IMR-90 (cell line): ENCODE results near the gene ZNF407. TPM values are rescaled to one million over a fixed set of nuclear protein-coding genes. Genes with fewer than 3 reads are reported as not detected.

Source experiments
- ATAC-seq: fragments of 200-7000 bp; cut with Tn5 transposase; 2 replicates; pipeline ENCODE4 v1.9.1; 2020; ENCODE audit warnings: low read depth, mild to moderate bottlenecking, moderate library complexity
- BruUV-seq: library from RNA; stranded (reverse); fragments of 400-500 nt; replicated peaks from 2 replicates; lab custom pipeline; 2021; lab: Mats Ljungman, UMichigan
- CTCF ChIA-PET: fragments of 300-600 bp; formaldehyde crosslinking; extraction: SDS; loops from one replicate; lab custom pipeline; 2021; ENCODE audit warnings: antibody characterized with exemption; lab: Yijun Ruan, JAX
- POLR2A ChIA-PET: fragments of 300-600 bp; sonication (Branson Sonifier 250); formaldehyde crosslinking; loops from one replicate; lab custom pipeline; 2022; ENCODE audit warnings: antibody characterized with exemption; ENCODE audit not compliant: unreplicated experiment; lab: Charles Lee
- DNase-seq: peaks from one replicate; pipeline ENCODE4 v3.0.0; 2013
- H2AFZ ChIP-seq: replicated peaks from 2 replicates; pipeline ENCODE3; 2013; ENCODE audit warnings: low read length, mild to moderate bottlenecking; ENCODE audit not compliant: poor library complexity
- H2AK5ac ChIP-seq: 2 replicates; pipeline ENCODE4 v1.6.1; 2013; ENCODE audit warnings: low read depth, low read length, inconsistent platforms
- H2AK9ac ChIP-seq: replicated peaks from 2 replicates; pipeline ENCODE3; 2013; ENCODE audit warnings: mild to moderate bottlenecking, low read depth, low read length, moderate library complexity; ENCODE audit not compliant: poor library complexity
- H2BK120ac ChIP-seq: 2 replicates; pipeline ENCODE4 v1.6.1; 2013; ENCODE audit warnings: low read depth, low read length, inconsistent platforms
- H2BK15ac ChIP-seq: 3 replicates; pipeline ENCODE4 v1.6.1; 2013; ENCODE audit warnings: low read depth, low read length, inconsistent platforms
- H2BK20ac ChIP-seq: 2 replicates; pipeline ENCODE4 v1.6.1; 2013; ENCODE audit warnings: low read depth, mild to moderate bottlenecking, inconsistent platforms, low read length, moderate library complexity
- H2BK5ac ChIP-seq: 2 replicates; pipeline ENCODE4 v1.6.1; 2013; ENCODE audit warnings: mild to moderate bottlenecking, low read depth, low read length, inconsistent platforms; ENCODE audit not compliant: poor library complexity, severe bottlenecking
- H3K14ac ChIP-seq: replicated peaks from 2 replicates; pipeline ENCODE4 v1.6.1; 2013; ENCODE audit warnings: low read depth, low read length, inconsistent platforms
- H3K18ac ChIP-seq: 2 replicates; pipeline ENCODE4 v1.6.1; 2013; ENCODE audit warnings: low read depth, low read length, control low read depth
- H3K23ac ChIP-seq: 2 replicates; pipeline ENCODE4 v1.6.1; 2013; ENCODE audit warnings: low read depth, low read length, inconsistent platforms
- H3K27ac ChIP-seq: 2 replicates; pipeline ENCODE4 v1.5.1; 2013; ENCODE audit warnings: mild to moderate bottlenecking, control low read depth, low read length; ENCODE audit not compliant: insufficient read depth
- H3K27me3 ChIP-seq: 2 replicates; pipeline ENCODE4 v1.6.1; 2013; ENCODE audit warnings: low read length; ENCODE audit not compliant: control insufficient read depth, insufficient read depth
- H3K36me3 ChIP-seq: 2 replicates; pipeline ENCODE4 v1.6.1; 2013; ENCODE audit warnings: low read length, mixed read lengths; ENCODE audit not compliant: control insufficient read depth, insufficient read depth
- H3K4ac ChIP-seq: 2 replicates; pipeline ENCODE4 v1.6.1; 2013; ENCODE audit warnings: low read depth, low read length, inconsistent platforms
- H3K4me1 ChIP-seq: 2 replicates; pipeline ENCODE4 v1.6.1; 2013; ENCODE audit warnings: low read length, mixed read lengths; ENCODE audit not compliant: control insufficient read depth, insufficient read depth
- H3K4me2 ChIP-seq: 2 replicates; pipeline ENCODE4 v1.6.1; 2013; ENCODE audit warnings: low read depth, mild to moderate bottlenecking, control low read depth, low read length, moderate library complexity
- H3K4me3 ChIP-seq: 2 replicates; pipeline ENCODE4 v1.5.1; 2013; ENCODE audit warnings: low read depth, mild to moderate bottlenecking, control low read depth, low read length, moderate library complexity; ENCODE audit not compliant: insufficient read depth
- H3K56ac ChIP-seq: 2 replicates; pipeline ENCODE4 v1.6.1; 2013; ENCODE audit warnings: low read length, inconsistent platforms; ENCODE audit not compliant: insufficient read depth; ENCODE audit errors: extremely low read depth
- H3K79me1 ChIP-seq, 2 experiments: 2 replicates each; pipeline ENCODE4 v1.6.1; 2013; ENCODE audit warnings: low read length in 2 of 2, inconsistent platforms in 1 of 2, low read depth in 1 of 2
- H3K9ac ChIP-seq: 2 replicates; pipeline ENCODE4 v1.6.1; 2013; ENCODE audit warnings: low read depth, low read length, control low read depth
- H3K9me1 ChIP-seq: 2 replicates; pipeline ENCODE4 v1.6.1; 2013; ENCODE audit warnings: low read length, inconsistent platforms; ENCODE audit not compliant: insufficient read depth
- H3K9me3 ChIP-seq: 2 replicates; pipeline ENCODE4 v1.6.1; 2013; ENCODE audit warnings: low read length; ENCODE audit not compliant: control insufficient read depth, insufficient read depth
- H4K20me1 ChIP-seq: 2 replicates; pipeline ENCODE4 v1.6.1; 2013; ENCODE audit warnings: low read length, inconsistent platforms; ENCODE audit not compliant: insufficient read depth
- H4K5ac ChIP-seq: 2 replicates; pipeline ENCODE4 v1.6.1; 2013; ENCODE audit warnings: mild to moderate bottlenecking, low read depth, low read length, control low read depth
- H4K8ac ChIP-seq, 2 experiments: 2 replicates each; pipeline ENCODE4 v1.6.1; 2013; ENCODE audit warnings: low read depth in 2 of 2, low read length in 2 of 2, control low read depth in 1 of 2, inconsistent platforms in 1 of 2
- H4K91ac ChIP-seq: 2 replicates; pipeline ENCODE4 v1.6.1; 2013; ENCODE audit warnings: low read depth, low read length, inconsistent platforms; ENCODE audit not compliant: insufficient read depth
- CEBPB ChIP-seq: IDR thresholded peaks from 2 replicates; pipeline ENCODE4 v1.6.1; 2012; ENCODE audit warnings: low read depth, low read length, improper control_type of control experiment
- FOS ChIP-seq: fragments of 150-350 bp; IDR thresholded peaks from 2 replicates; pipeline ENCODE4 v1.6.1; 2016; ENCODE audit warnings: low read depth, low read length
- MAFK ChIP-seq: IDR thresholded peaks from 2 replicates; pipeline ENCODE4 v1.6.1; 2012; ENCODE audit warnings: low read depth, low read length, improper control_type of control experiment
- MAZ ChIP-seq: IDR thresholded peaks from 2 replicates; pipeline ENCODE4 v1.6.1; 2012; ENCODE audit warnings: low read depth, mild to moderate bottlenecking, low read length, improper control_type of control experiment, moderate library complexity, borderline replicate concordance
- NFE2L2 ChIP-seq: fragments of 150-350 bp; IDR thresholded peaks from 2 replicates; pipeline ENCODE4 v1.6.1; 2016; ENCODE audit warnings: low read depth, mild to moderate bottlenecking, low read length
- POLR2A ChIP-seq: IDR thresholded peaks from 2 replicates; pipeline ENCODE4 v1.6.1; 2012; ENCODE audit warnings: mild to moderate bottlenecking, low read depth, low read length
- RCOR1 ChIP-seq: IDR thresholded peaks from 2 replicates; pipeline ENCODE4 v1.6.1; 2012; ENCODE audit warnings: mild to moderate bottlenecking, low read length, improper control_type of control experiment; ENCODE audit not compliant: insufficient replicate concordance
- RFX5 ChIP-seq: IDR thresholded peaks from 2 replicates; pipeline ENCODE4 v1.8.0; 2012; ENCODE audit warnings: low read depth, mild to moderate bottlenecking, low read length, moderate library complexity
- WGBS, 2 experiments: methylation state at CpG; one replicate each; pipeline versions ENCODE4 v1.1.5 to v1.1.7; 2013; ENCODE audit warnings: missing lambda C conversion rate in 2 of 2; ENCODE audit not compliant: insufficient read length in 1 of 2; ENCODE audit errors: extremely low coverage in 2 of 2; 5-methylcytosine and 5-hydroxymethylcytosine counted together
- dilution Hi-C: fragments of 300-500 bp; cut with HindIII; formaldehyde crosslinking; loops from one replicate; pipeline ENCODE4 v1.14.3; 2018; ENCODE audit warnings: low sequenced_read_pairs; ENCODE audit not compliant: unreplicated experiment
- in situ Hi-C: fragments of 300-500 bp; cut with MboI; formaldehyde crosslinking; loops from 3 replicates; pipeline ENCODE4 v1.14.3; 2019; ENCODE audit warnings: low sequenced_read_pairs, inconsistent platforms, mixed read lengths
- intact Hi-C: fragments of 100-400 bp; cut with micrococcal nuclease; formaldehyde crosslinking; loops from 2 replicates; pipeline ENCODE4 v1.10.0; 2022
- polyA plus RNA-seq, 3 experiments: library from polyadenylated mRNA; depleted of rRNA; stranded (reverse); fragments of >200 nt; gene quantifications; 2 replicates each; pipeline ENCODE4 v1.2.3, GENCODE V29; 2012; ENCODE audit warnings: low replicate concordance in 1 of 3
- total RNA-seq: library from RNA; depleted of rRNA; stranded (reverse); fragments of >200 nt; gene quantifications from 2 replicates; pipeline ENCODE4 v1.2.3, GENCODE V29; 2012

The ZNF407 gene
- total and polyA plus RNA-seq, 2 of the 4 experiments (the other 2 are of a cell fraction), result 3.1 to 20.1 TPM

DNA sequence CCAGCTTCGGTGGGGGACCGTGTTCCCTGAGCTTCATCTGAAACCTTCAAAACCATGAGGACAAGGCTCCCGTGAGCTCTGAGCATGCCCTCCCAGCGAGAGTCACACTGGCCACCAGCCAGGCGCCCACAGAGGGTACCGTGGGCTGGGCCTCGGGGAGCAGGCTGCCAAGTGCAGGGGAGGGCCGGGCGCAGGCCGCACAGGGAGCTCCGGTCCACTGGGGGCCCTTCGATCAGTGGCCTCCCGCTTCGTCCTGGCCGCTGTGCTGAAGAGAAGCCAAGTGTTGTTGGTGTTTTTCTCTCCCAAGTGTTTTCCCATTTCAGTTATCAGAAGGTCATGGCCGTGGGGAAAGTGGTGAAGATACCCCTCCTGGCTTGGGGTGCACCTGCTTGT, 466.8 kb downstream of the ZNF407 start:
- Histone ChIP-seq H3K14ac (no peak overlapping the region), H2BK120ac (no peak overlapping the region), H3K4ac (no peak overlapping the region), H3K9me3 (no peaks in the 10 kb centered on the region), H3K56ac (no peak overlapping the region), H2BK15ac (no peak overlapping the region), H3K9ac (no peak overlapping the region), H3K18ac (no peak overlapping the region), H2BK5ac (no peak overlapping the region), H2AK5ac (no peak overlapping the region), H3K27me3 (no peaks in the 10 kb centered on the region), H2AFZ (no peak overlapping the region), H3K27ac (no peak overlapping the region), H4K5ac (no peak overlapping the region), H3K23ac (no peak overlapping the region), H3K79me1 (no peaks in the 10 kb centered on the region), H4K91ac (no peak overlapping the region), H2AK9ac (no peak overlapping the region), H4K8ac (no peak overlapping the region), H4K20me1 (no peaks in the 10 kb centered on the region), H3K4me2 (no peak overlapping the region), H2BK20ac (no peak overlapping the region), H3K9me1 (no peaks in the 10 kb centered on the region), H3K4me1 (no peaks in the 10 kb centered on the region), H3K36me3 (peaks cover 10% of the 10 kb centered on the region), H3K4me3 (no peak overlapping the region)
- ChIA-PET POLR2A (interaction anchor here (0.6 kb wide), 1 partner anchor 12 kb away, joined by 3 read pairs; no protein-coding TSS in a partner anchor), CTCF (interaction anchor here (1.1 kb wide), 1 partner anchor 23 kb away, joined by 3 read pairs; no protein-coding TSS in a partner anchor)
- no TSS peak for BruUV-seq
- 100% methylated on average over 1 of the region's 16 CpGs; no CpG with 5 or more reads in 1 of the 2 experiments for WGBS, 2 experiments
- ATAC-seq (no peak), DNase-seq (no peak)
- dilution Hi-C loops (no loop called here), intact Hi-C loops (no loop called here), in situ Hi-C loops (no loop called here)
- TF ChIP-seq RCOR1 (no peak), RFX5 (no peak), MAZ (no peak), POLR2A (no peak), CEBPB (no peak), MAFK (no peak), NFE2L2 (no peak), FOS (no peak)
